Breast epithelium (tissue), 3 donors: ENCODE measurements around the gene TFF2.

Experiments
- CTCF ChIP-seq, 3 donors: fragments of 450-650 bp; IDR thresholded peaks; one replicate each; pipeline ENCODE4 v1.5.1; 2016 to 2017; ENCODE audit warnings: antibody characterized with exemption in 3 of 3, mild to moderate bottlenecking in 3 of 3, moderate library complexity in 3 of 3
- POLR2A ChIP-seq: fragments of 450-650 bp; IDR thresholded peaks from one replicate; pipeline ENCODE4 v1.6.1; 2016; ENCODE audit warnings: antibody characterized with exemption, mild to moderate bottlenecking, moderate library complexity

- no peak for TF ChIP-seq CTCF (IDR thresholded peaks at IDR 0.05)
- no peak for TF ChIP-seq POLR2A
Observed at GRCh38 chr21:42383331-42383730, 32.5 kb upstream of the TFF2 start.
